ENCODE data around the gene TMPO. TPM values are rescaled to one million over a fixed set of nuclear protein-coding genes. Genes with fewer than 3 reads are reported as not detected.
"Not testable (repeated sequence)": the region's sequence is repeated elsewhere in the genome, so short reads cannot be mapped to it uniquely, and the experiment has no call there.

Gene TMPO
- total RNA-seq, 2 experiments from 2014 or later, result 279 to 291 TPM

GRCh38 chr12:98574110-98574509, 58.7 kb downstream of the TMPO start:
- ATAC-seq (ENCODE audit: low read depth) (no peak), DNase-seq (no peak)
- no peak overlapping the region for H3K27ac Mint-ChIP-seq
- no peaks in the 10 kb centered on the region for H3K9me3 Mint-ChIP-seq
- POLR2A ChIA-PET, result interaction anchor here (0.7 kb wide), 1 partner anchor 155 kb away, joined by 3 read pairs; no protein-coding TSS in a partner anchor
- peaks cover 2% of the 10 kb centered on the region for H3K27me3 Mint-ChIP-seq
- H3K4me3 Mint-ChIP-seq, result no peak overlapping the region
- no peaks in the 10 kb centered on the region for H3K4me1 Mint-ChIP-seq
- no peaks in the 10 kb centered on the region for H3K36me3 Mint-ChIP-seq

DNA sequence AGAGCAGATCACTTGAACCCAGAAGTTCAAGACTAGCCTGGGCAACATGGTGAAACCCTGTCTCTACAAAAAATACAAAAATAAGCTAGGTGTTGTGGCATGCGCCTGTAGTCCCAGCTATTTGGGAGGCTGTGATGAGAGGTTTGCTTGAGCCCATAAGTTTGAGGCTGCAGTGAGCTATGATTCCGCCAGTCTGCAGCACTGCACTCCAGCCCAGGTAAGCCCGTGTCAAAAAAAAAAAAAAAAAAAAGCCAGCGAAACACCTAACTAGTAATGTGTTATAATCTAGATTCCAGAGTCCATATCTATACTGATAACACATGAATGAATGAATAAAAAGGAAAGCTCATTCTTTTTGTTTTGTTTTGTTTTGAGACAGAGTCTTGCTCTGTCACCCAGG, 59.6 kb downstream of the TMPO start:
- POLR2A ChIA-PET, result interaction anchor here (0.5 kb wide), 1 partner anchor 57 kb away, joined by 3 read pairs; no protein-coding TSS in a partner anchor
- no peaks in the 10 kb centered on the region for H3K9me3 Mint-ChIP-seq
- peaks cover 3% of the 10 kb centered on the region for H3K27me3 Mint-ChIP-seq
- no peaks in the 10 kb centered on the region for H3K4me1 Mint-ChIP-seq
- no peaks in the 10 kb centered on the region for H3K36me3 Mint-ChIP-seq
- DNase-seq (no peak), ATAC-seq (ENCODE audit: low read depth) (no peak)
- H3K4me3 Mint-ChIP-seq, result no peak overlapping the region
- H3K27ac Mint-ChIP-seq, result no peak overlapping the region

DNA sequence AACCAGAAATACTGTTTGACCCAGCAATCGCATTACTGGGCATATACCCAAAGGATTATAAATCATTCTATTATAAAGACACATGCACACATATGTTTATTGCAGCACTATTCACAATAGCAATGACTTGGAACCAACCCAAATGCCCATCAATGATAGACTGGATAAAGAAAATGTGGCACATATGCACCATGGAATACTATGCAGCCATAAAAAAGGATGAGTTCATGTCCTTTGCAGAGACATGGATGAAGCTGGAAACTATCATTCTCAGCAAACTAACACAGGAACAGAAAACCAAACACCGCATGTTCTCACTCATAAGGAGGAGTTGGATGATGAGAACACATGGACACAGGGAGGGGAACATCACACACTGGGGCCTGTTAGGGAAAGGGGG, 61.4 kb downstream of the TMPO start:
- DNase-seq; ATAC-seq (ENCODE audit: low read depth); POLR2A ChIA-PET; H3K4me3 Mint-ChIP-seq; H3K4me1 Mint-ChIP-seq; H3K9me3 Mint-ChIP-seq; H3K36me3 Mint-ChIP-seq; H3K27me3 Mint-ChIP-seq; H3K27ac Mint-ChIP-seq: not testable (repeated sequence)

DNA sequence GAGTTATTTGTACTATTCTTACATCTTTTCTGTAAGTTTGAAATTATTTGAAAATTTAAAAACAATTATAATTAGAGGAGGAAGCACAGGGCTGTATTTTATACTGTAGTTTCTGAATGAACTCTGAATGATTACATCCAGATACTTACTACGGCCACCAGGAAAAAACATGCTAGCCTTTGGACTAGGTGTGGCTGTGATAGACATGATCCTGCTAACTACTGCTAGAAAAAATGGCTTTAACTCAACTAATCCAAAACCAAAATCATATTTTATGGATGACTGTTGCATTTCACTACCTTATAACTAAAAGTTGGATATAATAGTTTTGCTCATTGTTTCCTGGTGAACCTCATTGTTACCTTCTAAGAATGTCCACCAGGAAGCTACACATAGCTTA, 63.0 kb downstream of the TMPO start:
- DNase-seq (no peak), ATAC-seq (ENCODE audit: low read depth) (no peak)
- POLR2A ChIA-PET, result no interaction called here
- Mint-ChIP-seq H3K27ac (no peak overlapping the region), H3K27me3 (peaks cover 7% of the 10 kb centered on the region), H3K9me3 (no peaks in the 10 kb centered on the region), H3K4me3 (no peak overlapping the region), H3K4me1 (no peaks in the 10 kb centered on the region), H3K36me3 (no peaks in the 10 kb centered on the region)

DNA sequence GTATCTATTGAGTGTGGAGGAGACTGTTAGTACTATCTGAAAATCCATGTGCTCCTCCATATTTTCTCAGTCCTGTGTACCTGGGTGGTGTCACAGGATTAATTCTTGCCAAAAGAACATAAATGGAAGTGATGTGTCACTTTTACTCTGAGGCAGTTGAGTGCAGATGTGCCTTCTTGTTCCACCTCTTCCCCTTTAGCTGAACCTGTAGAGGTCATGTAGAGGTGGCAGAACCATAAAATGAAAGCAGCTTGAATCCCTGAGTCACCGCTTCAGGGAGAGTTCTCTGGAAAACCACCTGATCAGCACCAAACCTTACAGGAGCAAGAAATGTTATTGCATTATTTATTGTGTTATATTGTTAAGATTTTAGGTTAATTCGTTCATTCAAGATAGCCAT, 63.4 kb downstream of the TMPO start:
- POLR2A ChIA-PET, result no interaction called here
- H3K27ac Mint-ChIP-seq, result no peak overlapping the region
- no peak for ATAC-seq (ENCODE audit: low read depth)
- H3K36me3 Mint-ChIP-seq, result no peaks in the 10 kb centered on the region
- no peaks in the 10 kb centered on the region for H3K4me1 Mint-ChIP-seq
- no peak for DNase-seq
- H3K9me3 Mint-ChIP-seq, result no peaks in the 10 kb centered on the region
- peaks cover 10% of the 10 kb centered on the region for H3K27me3 Mint-ChIP-seq
- H3K4me3 Mint-ChIP-seq, result no peak overlapping the region

DNA sequence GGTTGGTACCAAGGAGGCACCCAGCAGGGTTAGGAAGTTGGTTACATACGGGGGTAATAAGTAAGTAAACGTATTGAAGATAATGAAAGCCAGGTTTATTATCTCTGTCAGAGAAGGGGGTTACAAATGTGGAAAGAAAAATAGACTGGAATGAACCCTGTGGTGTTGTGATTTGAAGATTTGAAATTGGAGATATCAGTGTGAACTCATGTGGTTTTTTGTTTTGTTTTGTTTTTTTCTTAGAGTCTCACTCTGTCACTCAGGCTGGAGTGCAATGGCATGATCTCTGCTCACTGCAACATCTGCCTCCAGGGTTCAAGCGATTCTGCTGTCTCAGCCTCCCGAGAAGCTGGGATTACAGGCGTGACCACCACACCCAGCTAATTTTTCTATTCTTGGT, 64.0 kb downstream of the TMPO start:
- no peaks in the 10 kb centered on the region for H3K36me3 Mint-ChIP-seq
- ATAC-seq (ENCODE audit: low read depth) (no peak), DNase-seq (no peak)
- no peaks in the 10 kb centered on the region for H3K4me1 Mint-ChIP-seq
- H3K9me3 Mint-ChIP-seq, result no peaks in the 10 kb centered on the region
- POLR2A ChIA-PET, result no interaction called here
- H3K27me3 Mint-ChIP-seq, result peaks cover 10% of the 10 kb centered on the region
- H3K27ac Mint-ChIP-seq, result no peak overlapping the region
- H3K4me3 Mint-ChIP-seq, result no peak overlapping the region

- no peak for ATAC-seq (ENCODE audit: low read depth)
- POLR2A ChIA-PET, result no interaction called here
- Mint-ChIP-seq H3K4me1 (no peaks in the 10 kb centered on the region), H3K4me3 (no peak overlapping the region), H3K27me3 (peaks cover 10% of the 10 kb centered on the region), H3K9me3 (no peaks in the 10 kb centered on the region), H3K36me3 (no peaks in the 10 kb centered on the region), H3K27ac (no peak overlapping the region)
- DNase-seq, result no peak
These were observed 64.4 kb downstream of the TMPO start for GRCh38 chr12:98579835-98580234.

DNA sequence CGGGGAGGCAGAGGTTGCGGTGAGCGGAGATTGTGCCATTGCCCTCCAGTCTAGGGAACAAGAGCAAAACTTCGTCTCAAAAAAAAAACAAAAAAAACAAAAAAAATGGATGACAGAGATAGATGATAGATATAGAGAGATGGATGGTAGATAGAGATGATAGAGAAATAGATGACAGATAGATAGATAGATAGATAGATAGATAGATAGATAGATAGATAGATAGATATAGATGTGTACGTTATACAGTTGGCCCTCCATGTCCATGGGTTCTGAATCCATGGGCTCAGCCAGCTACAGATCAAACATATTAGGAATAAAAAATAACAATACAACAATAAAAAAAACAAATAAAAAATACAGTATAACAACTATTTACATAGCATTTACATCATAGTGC, 65.3 kb downstream of the TMPO start:
- Mint-ChIP-seq H3K9me3 (no peaks in the 10 kb centered on the region), H3K36me3 (no peaks in the 10 kb centered on the region), H3K27me3 (peaks cover 10% of the 10 kb centered on the region), H3K4me3 (no peak overlapping the region), H3K27ac (no peak overlapping the region), H3K4me1 (no peaks in the 10 kb centered on the region)
- DNase-seq, result no peak
- POLR2A ChIA-PET, result no interaction called here
- ATAC-seq (ENCODE audit: low read depth), result no peak

GRCh38 chr12:98581101-98581500, 65.7 kb downstream of the TMPO start:
- Mint-ChIP-seq H3K4me3 (no peak overlapping the region), H3K9me3 (no peaks in the 10 kb centered on the region)

DNA sequence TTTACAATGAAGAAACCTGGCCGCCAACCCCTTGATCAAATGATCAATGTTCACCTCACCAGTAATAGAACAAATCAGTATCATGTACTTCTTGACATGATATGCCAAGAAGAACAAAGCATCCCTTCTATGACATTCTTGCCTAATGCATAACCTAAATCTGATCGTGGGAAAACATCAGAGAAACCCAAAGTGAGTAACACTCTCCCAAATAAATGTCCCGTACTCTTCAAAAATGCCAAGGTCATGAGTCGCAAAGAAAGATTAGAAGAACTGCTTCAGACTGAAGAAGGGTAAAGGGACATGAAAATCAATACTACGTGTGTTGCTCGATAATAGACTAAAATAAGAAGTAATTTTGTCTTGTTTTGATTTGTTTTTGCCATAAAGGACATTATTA, 66.7 kb downstream of the TMPO start:
- no peak for ATAC-seq (ENCODE audit: low read depth)
- H3K4me1 Mint-ChIP-seq, result no peaks in the 10 kb centered on the region
- peaks cover 10% of the 10 kb centered on the region for H3K27me3 Mint-ChIP-seq
- no peak for DNase-seq
- POLR2A ChIA-PET, result no interaction called here
- H3K4me3 Mint-ChIP-seq, result no peak overlapping the region
- H3K9me3 Mint-ChIP-seq, result no peaks in the 10 kb centered on the region
- no peak overlapping the region for H3K27ac Mint-ChIP-seq
- no peaks in the 10 kb centered on the region for H3K36me3 Mint-ChIP-seq

More at GRCh38 chr12:98581101-98581500, 65.7 kb downstream of the TMPO start:
- Mint-ChIP-seq H3K36me3 (no peaks in the 10 kb centered on the region), H3K27me3 (peaks cover 10% of the 10 kb centered on the region), H3K27ac (no peak overlapping the region), H3K4me1 (no peaks in the 10 kb centered on the region)
- DNase-seq (no peak), ATAC-seq (ENCODE audit: low read depth) (no peak)
- POLR2A ChIA-PET, result no interaction called here

DNA sequence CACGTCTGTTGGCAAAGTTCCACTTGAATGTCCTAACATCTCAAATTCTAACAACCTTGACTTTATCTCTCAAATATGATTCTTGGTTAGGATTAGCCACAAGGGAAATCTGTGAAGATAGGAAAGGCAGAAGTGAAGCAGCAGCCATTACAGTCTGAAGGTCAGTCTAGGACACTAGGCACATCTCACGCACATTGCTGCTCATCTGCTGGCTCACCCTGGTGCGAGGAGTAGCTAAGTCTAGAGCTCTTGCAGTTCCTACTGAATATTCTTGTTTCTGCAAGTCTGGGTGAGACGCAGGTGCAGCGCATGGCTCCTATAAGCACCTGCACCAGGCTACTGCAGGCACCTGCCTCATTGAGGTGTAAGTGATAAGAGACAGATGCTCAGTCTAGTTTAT, 71.7 kb downstream of the TMPO start:
- peaks cover 7% of the 10 kb centered on the region for H3K27me3 Mint-ChIP-seq
- H3K4me3 Mint-ChIP-seq, result no peak overlapping the region
- no peaks in the 10 kb centered on the region for H3K36me3 Mint-ChIP-seq
- no peaks in the 10 kb centered on the region for H3K9me3 Mint-ChIP-seq
- ATAC-seq (ENCODE audit: low read depth) (no peak), DNase-seq (no peak)
- no peak overlapping the region for H3K27ac Mint-ChIP-seq
- POLR2A ChIA-PET, result no interaction called here
- no peaks in the 10 kb centered on the region for H3K4me1 Mint-ChIP-seq

- H3K9me3 Mint-ChIP-seq, result no peaks in the 10 kb centered on the region
- POLR2A ChIA-PET, result no interaction called here
- H3K4me3 Mint-ChIP-seq, result no peak overlapping the region
- H3K36me3 Mint-ChIP-seq, result peaks cover 19% of the 10 kb centered on the region
- ATAC-seq (ENCODE audit: low read depth) (no peak), DNase-seq (no peak)
- peak overlapping the region; percentile 17 for H3K27ac Mint-ChIP-seq
- H3K4me1 Mint-ChIP-seq, result peaks cover 16% of the 10 kb centered on the region
- no peaks in the 10 kb centered on the region for H3K27me3 Mint-ChIP-seq
These were observed 75.8 kb downstream of the TMPO start for GRCh38 chr12:98591209-98591608.

DNA sequence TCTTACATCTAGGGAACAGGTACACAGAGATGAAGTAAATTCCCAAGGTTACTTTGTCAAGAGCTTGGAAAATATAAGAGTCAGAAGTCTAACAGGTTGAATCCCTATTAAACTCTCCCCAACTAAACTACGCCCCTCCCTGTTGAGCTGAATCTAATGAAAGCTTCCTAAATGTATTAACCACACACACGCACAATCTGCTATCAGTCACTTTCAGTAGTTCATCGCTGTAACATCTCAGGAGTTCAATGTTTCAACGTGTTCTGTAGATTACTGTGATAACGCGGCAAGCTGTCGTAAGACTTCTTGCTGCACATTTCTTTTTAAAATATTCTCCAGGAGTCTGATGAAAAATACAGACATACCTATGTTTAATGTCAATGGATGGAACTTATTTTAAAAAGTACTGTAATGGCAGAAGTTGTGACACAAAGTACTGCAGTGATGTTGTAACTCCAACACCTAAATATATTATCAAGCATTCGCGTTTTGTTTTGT, 77.5 kb downstream of the TMPO start:
- Mint-ChIP-seq H3K4me3 (peak overlapping the region; percentile 94), H3K36me3 (peaks cover 22% of the 10 kb centered on the region), H3K4me1 (peaks cover 19% of the 10 kb centered on the region), H3K27me3 (no peaks in the 10 kb centered on the region), H3K9me3 (no peaks in the 10 kb centered on the region), H3K27ac (peak overlapping the region; percentile 99)
- DNase-seq (no peak), ATAC-seq (ENCODE audit: low read depth) (no peak)
- POLR2A ChIA-PET, result interaction anchor here (0.9 to 6.7 kb wide), 10 partner anchors 14 to 101 kb away, joined by 3 to 40 read pairs (median 8); partner anchors contain the start of genes APAF1, IKBIP and TMPO

GRCh38 chr12:98593351-98594049, 78.1 kb downstream of the TMPO start, which contains the start of gene SLC25A3:
Gene SLC25A3 (plus strand): TSS chr12:98593686. CDS start chr12:98593979, 293 bp downstream.
- peak; percentile 91 for DNase-seq
- peak within 1 kb of the TSS; percentile 99 for H3K27ac Mint-ChIP-seq
- peak within 1 kb of the TSS; percentile 94 for H3K4me3 Mint-ChIP-seq
- peaks cover 21% of the 10 kb centered on the region for H3K4me1 Mint-ChIP-seq
- POLR2A ChIA-PET, result interaction anchor here (0.9 to 6.7 kb wide), 12 partner anchors 9 to 102 kb away, joined by 3 to 40 read pairs (median 8); partner anchors contain the start of genes APAF1, IKBIP and TMPO
- no peaks in the 10 kb centered on the region for H3K27me3 Mint-ChIP-seq
- peaks cover 27% of the 10 kb centered on the region for H3K36me3 Mint-ChIP-seq
- ATAC-seq (ENCODE audit: low read depth), result peak; percentile 98
- H3K9me3 Mint-ChIP-seq, result no peaks in the 10 kb centered on the region

Data from activated naive CD8-positive, alpha-beta T cell treated with anti-CD3 and anti-CD28 coated beads, Interleukin-2, amount 10 ng/mL, durations not matched to agents 7 days and 5 days (primary cell).